Glomerular visceral epithelial cell (primary cell): ENCODE data around the gene FYB2.
"Not testable (repeated sequence)": the region's sequence is repeated elsewhere in the genome, so short reads cannot be mapped to it uniquely, and the experiment has no call there.

Source experiments
- DNase-seq: peaks from one replicate; pipeline ENCODE4 v3.0.0-alpha.2; 2016; ENCODE audit errors: extremely low spot score

The FYB2 gene

GRCh38 chr1:56790036-56790435 lies 29.2 kb downstream of the FYB2 start:
- no peak for DNase-seq

GRCh38 chr1:56788588-56788987 lies 30.6 kb downstream of the FYB2 start:
- peak; percentile 4 for DNase-seq

- no peak for DNase-seq
These were observed 31.1 kb downstream of the FYB2 start for GRCh38 chr1:56788102-56788501.

- DNase-seq = no peak
These were observed 31.9 kb downstream of the FYB2 start for GRCh38 chr1:56787330-56787729.

GRCh38 chr1:56782773-56783172 lies 36.4 kb downstream of the FYB2 start:
- DNase-seq = no peak

GRCh38 chr1:56780826-56781225 lies 38.4 kb downstream of the FYB2 start:
- DNase-seq = no peak

- no peak for DNase-seq
These were observed 39.0 kb downstream of the FYB2 start for GRCh38 chr1:56780128-56780750.

GRCh38 chr1:56777972-56778371 lies 41.2 kb downstream of the FYB2 start:
- no peak for DNase-seq

- DNase-seq = not testable (repeated sequence)
These were observed 44.5 kb downstream of the FYB2 start for GRCh38 chr1:56774732-56775131.

GRCh38 chr1:56774067-56774609 lies 45.1 kb downstream of the FYB2 start:
- no peak for DNase-seq

- no peak for DNase-seq
These were observed 45.7 kb downstream of the FYB2 start for GRCh38 chr1:56773341-56774066.

GRCh38 chr1:56771717-56772116 lies 47.5 kb downstream of the FYB2 start:
- DNase-seq = no peak

GRCh38 chr1:56758794-56759193 lies 60.4 kb downstream of the FYB2 start:
- DNase-seq = peak; percentile 2

GRCh38 chr1:56758135-56758534 lies 61.1 kb downstream of the FYB2 start:
- peak; percentile 1 for DNase-seq

GRCh38 chr1:56755911-56756310 lies 63.3 kb downstream of the FYB2 start:
- DNase-seq = no peak

- DNase-seq = no peak
These were observed 64.3 kb downstream of the FYB2 start for GRCh38 chr1:56754708-56755479.

- DNase-seq = no peak
These were observed 74.0 kb downstream of the FYB2 start for GRCh38 chr1:56745231-56745630.

- no peak for DNase-seq
These were observed 90.2 kb downstream of the FYB2 start for GRCh38 chr1:56728964-56729363.

GRCh38 chr1:56726706-56727105 lies 92.5 kb downstream of the FYB2 start:
- no peak for DNase-seq

- no peak for DNase-seq
These were observed 100.0 kb downstream of the FYB2 start for GRCh38 chr1:56719171-56719570.

GRCh38 chr1:56715156-56715555 lies 104.0 kb downstream of the FYB2 start:
- no peak for DNase-seq

- no peak for DNase-seq
These were observed 106.1 kb downstream of the FYB2 start for GRCh38 chr1:56713112-56713511.

- DNase-seq = no peak
These were observed 107.1 kb downstream of the FYB2 start for GRCh38 chr1:56712150-56712549.
